ENCODE results near the gene BPIFB6.

DNA sequence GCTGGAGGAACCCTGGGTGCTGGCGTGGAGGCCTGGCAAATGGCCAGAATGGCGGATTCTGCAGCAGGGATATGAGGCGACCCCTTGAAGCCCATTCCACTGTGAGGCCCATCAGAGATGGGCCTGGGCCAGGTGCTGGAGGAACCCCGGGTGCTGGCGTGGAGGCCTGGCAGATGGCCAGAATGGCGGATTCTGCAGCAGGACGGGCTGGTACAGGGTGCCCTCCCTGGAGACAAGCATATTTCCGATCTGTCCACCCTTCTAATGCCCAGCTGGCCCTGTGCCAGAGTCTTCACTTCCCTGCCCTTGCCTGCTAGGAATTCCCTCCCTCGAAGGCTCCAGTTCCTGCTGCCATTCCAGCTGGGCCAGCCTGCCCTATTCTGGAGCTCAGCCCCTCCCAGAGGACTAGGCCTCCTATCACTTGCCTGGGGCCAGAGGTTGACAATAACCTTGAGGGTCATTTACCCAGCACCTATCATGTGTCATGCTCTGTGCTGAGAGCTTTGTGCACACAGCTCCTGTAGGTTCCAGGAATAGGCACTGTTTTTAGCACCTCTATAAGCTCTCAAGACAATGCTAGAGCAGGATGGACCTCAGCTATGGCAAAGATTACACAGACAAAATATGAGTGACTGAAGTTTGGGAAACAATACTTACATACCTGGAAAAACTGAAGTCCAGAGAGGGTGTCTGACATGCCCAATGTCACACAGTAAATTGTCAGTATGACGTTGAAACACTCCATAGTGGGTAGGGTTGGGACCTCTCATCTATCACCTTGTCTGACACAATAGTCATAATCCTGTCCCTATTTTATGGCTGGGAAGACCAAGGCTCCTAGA lies 48.6 kb upstream of the BPIFB6 start:
- no peak for TF ChIP-seq POLR2A (IDR thresholded peaks at IDR 0.05)
- TF ChIP-seq, protein P1, sequence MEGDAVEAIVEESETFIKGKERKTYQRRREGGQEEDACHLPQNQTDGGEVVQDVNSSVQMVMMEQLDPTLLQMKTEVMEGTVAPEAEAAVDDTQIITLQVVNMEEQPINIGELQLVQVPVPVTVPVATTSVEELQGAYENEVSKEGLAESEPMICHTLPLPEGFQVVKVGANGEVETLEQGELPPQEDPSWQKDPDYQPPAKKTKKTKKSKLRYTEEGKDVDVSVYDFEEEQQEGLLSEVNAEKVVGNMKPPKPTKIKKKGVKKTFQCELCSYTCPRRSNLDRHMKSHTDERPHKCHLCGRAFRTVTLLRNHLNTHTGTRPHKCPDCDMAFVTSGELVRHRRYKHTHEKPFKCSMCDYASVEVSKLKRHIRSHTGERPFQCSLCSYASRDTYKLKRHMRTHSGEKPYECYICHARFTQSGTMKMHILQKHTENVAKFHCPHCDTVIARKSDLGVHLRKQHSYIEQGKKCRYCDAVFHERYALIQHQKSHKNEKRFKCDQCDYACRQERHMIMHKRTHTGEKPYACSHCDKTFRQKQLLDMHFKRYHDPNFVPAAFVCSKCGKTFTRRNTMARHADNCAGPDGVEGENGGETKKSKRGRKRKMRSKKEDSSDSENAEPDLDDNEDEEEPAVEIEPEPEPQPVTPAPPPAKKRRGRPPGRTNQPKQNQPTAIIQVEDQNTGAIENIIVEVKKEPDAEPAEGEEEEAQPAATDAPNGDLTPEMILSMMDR (IDR thresholded peaks at IDR 0.05): no peak

Measured in breast epithelium (tissue), 3 donors.